Karpas-422 (cell line): ENCODE data around the gene LRRC1. TPM values are rescaled to one million over a fixed set of nuclear protein-coding genes. Genes with fewer than 3 reads are reported as not detected.

Experiments
- DNase-seq: peaks from one replicate; pipeline ENCODE4 v3.0.0-alpha.2; 2015
- H2AFZ ChIP-seq: fragments of 200-600 bp; sonication (generic); 2 replicates; pipeline ENCODE4 v1.6.1; 2014; ENCODE audit warnings: antibody characterized with exemption, low read length, mixed read lengths
- H3K27ac ChIP-seq: fragments of 200-600 bp; sonication (generic); 2 replicates; pipeline ENCODE4 v1.5.1; 2014; ENCODE audit warnings: mild to moderate bottlenecking, low read length, moderate library complexity
- H3K27me3 ChIP-seq: fragments of 200-600 bp; sonication (generic); 2 replicates; pipeline ENCODE4 v1.6.1; 2014; ENCODE audit warnings: low read length, mixed read lengths
- H3K36me3 ChIP-seq: fragments of 200-600 bp; sonication (generic); 2 replicates; pipeline ENCODE4 v1.6.1; 2014; ENCODE audit warnings: low read length, mixed read lengths; ENCODE audit not compliant: insufficient read depth
- H3K4me1 ChIP-seq: fragments of 200-600 bp; sonication (generic); 2 replicates; pipeline ENCODE4 v1.6.1; 2014; ENCODE audit warnings: mild to moderate bottlenecking, low read length, mixed read lengths
- H3K4me2 ChIP-seq: fragments of 200-600 bp; sonication (generic); 2 replicates; pipeline ENCODE4 v1.6.1; 2014; ENCODE audit warnings: low read length, low read depth, mild to moderate bottlenecking; ENCODE audit not compliant: poor library complexity, severe bottlenecking
- H3K4me3 ChIP-seq: fragments of 200-600 bp; sonication (generic); 2 replicates; pipeline ENCODE4 v1.5.1; 2014; ENCODE audit warnings: mild to moderate bottlenecking, antibody characterized with exemption, low read length, mixed read lengths
- H3K79me2 ChIP-seq: fragments of 200-600 bp; sonication (generic); 2 replicates; pipeline ENCODE4 v1.6.1; 2014; ENCODE audit warnings: mild to moderate bottlenecking, low read length, mixed read lengths
- H3K9ac ChIP-seq: fragments of 200-600 bp; sonication (generic); 2 replicates; pipeline ENCODE4 v1.6.0; 2014; ENCODE audit warnings: low read length
- H3K9me2 ChIP-seq: fragments of 200-600 bp; sonication (generic), shearing (Covaris generic); replicated peaks from 2 replicates; pipeline ENCODE4 v1.6.0; 2014; ENCODE audit warnings: mild to moderate bottlenecking, low read length, moderate library complexity; ENCODE audit not compliant: insufficient read depth
- H3K9me3 ChIP-seq: fragments of 300-700, 200-600 bp; sonication (generic); 2 replicates; pipeline ENCODE4 v1.6.1; 2014; ENCODE audit warnings: low read length, mixed read lengths
- H4K20me1 ChIP-seq: fragments of 200-600 bp; sonication (generic); 2 replicates; pipeline ENCODE4 v1.6.1; 2014; ENCODE audit warnings: mild to moderate bottlenecking, antibody characterized with exemption, low read length, low read depth; ENCODE audit not compliant: insufficient read depth
- total RNA-seq: library from RNA; depleted of rRNA; stranded (reverse); fragments of >200 nt; shearing (Covaris generic); gene quantifications from 2 replicates; pipeline ENCODE4 v1.2.3, GENCODE V29; 2014; ENCODE audit warnings: low replicate concordance

LRRC1 gene
- total RNA-seq, 1 experiment from 2014 or later, result 0.15 TPM

DNA sequence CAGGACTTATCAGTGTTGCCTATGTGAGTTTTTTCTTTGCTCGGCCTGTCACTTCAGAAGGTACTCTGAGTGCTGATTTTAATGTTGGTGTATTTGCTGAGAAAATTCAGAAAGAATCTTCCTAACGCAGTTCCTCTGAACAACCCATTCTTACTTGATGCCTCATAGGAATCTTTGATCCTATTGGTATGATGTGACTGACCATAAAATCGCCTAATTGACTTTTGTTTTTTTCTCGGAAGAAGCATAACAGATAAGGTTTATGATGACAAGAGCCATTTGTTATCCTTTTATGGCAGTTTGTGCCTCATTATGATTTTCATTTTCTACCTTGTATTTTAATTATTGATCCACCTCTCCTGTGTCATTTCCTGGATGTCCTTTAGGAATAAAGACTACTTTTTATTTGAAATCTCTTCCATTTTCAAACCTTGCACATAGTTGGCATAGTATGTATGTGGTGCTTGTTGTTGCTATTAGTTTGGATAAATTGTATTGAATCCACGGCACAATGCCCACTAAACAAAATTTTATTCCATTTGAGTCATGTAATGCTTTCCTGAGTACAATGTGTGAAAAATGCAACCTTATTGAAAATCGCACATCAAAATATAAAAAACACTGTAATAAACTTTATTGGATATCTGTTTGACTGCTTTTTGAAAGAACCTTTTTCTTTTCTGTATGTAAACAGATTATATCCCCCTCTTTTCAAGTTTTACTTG is 37.3 kb downstream of the LRRC1 start:
- no peaks in the 10 kb centered on the region for H3K36me3 ChIP-seq
- no peak overlapping the region for H2AFZ ChIP-seq
- no peaks in the 10 kb centered on the region for H3K9me3 ChIP-seq
- H3K9me2 ChIP-seq, result no peaks in the 10 kb centered on the region
- no peaks in the 10 kb centered on the region for H4K20me1 ChIP-seq
- H3K4me1 ChIP-seq, result no peaks in the 10 kb centered on the region
- DNase-seq, result no peak
- H3K4me2 ChIP-seq, result no peak overlapping the region
- H3K9ac ChIP-seq, result no peak overlapping the region
- no peak overlapping the region for H3K27ac ChIP-seq
- no peaks in the 10 kb centered on the region for H3K27me3 ChIP-seq
- no peak overlapping the region for H3K4me3 ChIP-seq
- H3K79me2 ChIP-seq, result no peaks in the 10 kb centered on the region

DNA sequence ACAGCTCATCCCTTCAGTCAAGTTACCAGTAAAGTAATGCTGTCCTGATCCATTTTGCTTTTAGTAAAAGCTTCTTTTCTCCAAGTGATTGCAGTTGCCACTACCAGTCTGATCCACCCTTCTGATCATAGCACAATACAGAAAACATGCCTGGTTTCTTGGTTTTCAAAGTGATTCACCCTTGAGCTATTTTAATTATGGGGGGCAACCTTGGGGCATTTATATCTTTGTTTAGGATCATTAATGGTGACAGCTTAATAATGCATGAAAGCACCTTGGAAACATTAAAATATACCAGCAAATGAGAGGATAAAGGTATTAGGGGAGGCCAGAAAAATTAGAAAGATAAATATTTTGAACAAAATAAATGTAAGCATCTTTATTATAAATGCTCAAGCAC is 38.4 kb downstream of the LRRC1 start:
- H3K4me1 ChIP-seq, result no peaks in the 10 kb centered on the region
- no peak overlapping the region for H3K9ac ChIP-seq
- H3K27me3 ChIP-seq, result no peaks in the 10 kb centered on the region
- no peaks in the 10 kb centered on the region for H3K36me3 ChIP-seq
- H4K20me1 ChIP-seq, result no peaks in the 10 kb centered on the region
- no peaks in the 10 kb centered on the region for H3K79me2 ChIP-seq
- no peak for DNase-seq
- no peaks in the 10 kb centered on the region for H3K9me3 ChIP-seq
- no peak overlapping the region for H3K4me2 ChIP-seq
- H3K4me3 ChIP-seq, result no peak overlapping the region
- H3K27ac ChIP-seq, result no peak overlapping the region
- no peaks in the 10 kb centered on the region for H3K9me2 ChIP-seq
- no peak overlapping the region for H2AFZ ChIP-seq

DNA sequence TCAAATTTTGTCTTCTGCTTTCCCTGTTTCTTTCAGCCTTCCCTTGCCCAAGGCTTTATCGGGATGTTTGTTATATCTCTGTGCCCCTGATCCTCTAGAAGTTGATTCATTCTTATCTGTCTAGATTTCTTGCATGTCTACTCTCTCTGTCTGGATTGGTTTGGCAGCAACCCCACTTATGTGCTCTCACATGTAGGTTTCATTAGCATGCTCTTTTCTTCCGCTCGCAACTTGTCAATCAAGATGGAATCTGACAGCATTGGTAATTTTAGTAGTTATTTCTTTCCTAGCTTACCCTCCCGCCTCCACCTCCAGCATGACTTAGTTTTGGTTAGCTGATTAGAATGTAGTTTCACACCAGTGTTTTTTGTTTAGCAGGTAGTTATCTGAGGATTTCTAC is 39.3 kb downstream of the LRRC1 start:
- Histone ChIP-seq H3K27me3 (no peaks in the 10 kb centered on the region), H3K27ac (no peak overlapping the region), H3K9me3 (no peaks in the 10 kb centered on the region), H3K79me2 (no peaks in the 10 kb centered on the region), H3K4me2 (no peak overlapping the region), H4K20me1 (no peaks in the 10 kb centered on the region), H3K9me2 (no peaks in the 10 kb centered on the region), H3K9ac (no peak overlapping the region), H2AFZ (no peak overlapping the region), H3K4me1 (no peaks in the 10 kb centered on the region), H3K4me3 (no peak overlapping the region), H3K36me3 (no peaks in the 10 kb centered on the region)
- DNase-seq, result no peak

DNA sequence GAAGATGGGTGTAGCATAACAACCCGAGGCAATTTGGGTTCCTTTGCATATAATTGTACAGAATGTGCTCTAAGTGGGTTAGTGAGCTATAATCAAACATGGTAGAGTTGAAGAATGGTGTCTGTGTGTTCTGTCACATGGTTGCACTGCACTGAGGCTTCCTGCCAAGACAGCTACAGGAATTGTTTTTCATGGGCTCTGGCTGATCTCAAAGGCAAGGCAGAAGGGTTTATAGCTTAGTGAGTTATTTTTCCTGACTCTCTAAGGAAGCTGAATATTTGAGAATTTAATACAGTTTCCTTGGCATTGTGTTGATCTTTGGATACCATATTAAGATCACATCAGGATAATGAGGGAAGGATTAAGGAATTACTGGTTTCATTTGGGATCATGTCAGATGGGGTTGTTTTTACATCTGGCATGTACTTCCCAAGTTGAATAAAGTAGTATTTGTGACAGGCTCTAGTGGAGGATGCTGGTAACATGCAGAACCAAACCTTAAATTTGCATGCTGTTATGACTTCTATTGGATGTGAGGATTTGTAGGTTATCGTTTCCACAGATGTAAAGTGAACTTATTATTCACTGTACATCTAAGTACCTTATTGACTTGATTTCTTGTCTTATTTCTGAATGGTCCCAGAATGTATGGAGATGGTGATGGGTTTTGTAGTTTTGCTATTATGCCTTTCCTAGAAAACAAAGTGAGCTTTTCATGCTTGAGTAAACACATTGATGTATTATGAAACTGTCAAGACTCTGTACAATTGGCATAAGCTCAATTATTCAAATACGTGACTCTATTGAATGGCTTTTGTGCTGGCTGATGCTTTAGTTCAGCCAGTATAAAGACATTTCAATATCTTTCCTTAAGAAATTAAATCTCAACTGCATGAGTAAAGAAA is 43.3 kb downstream of the LRRC1 start:
- Histone ChIP-seq H3K27me3 (no peaks in the 10 kb centered on the region), H3K9ac (no peak overlapping the region), H2AFZ (no peak overlapping the region), H3K79me2 (no peaks in the 10 kb centered on the region), H3K4me1 (no peaks in the 10 kb centered on the region), H3K9me3 (no peaks in the 10 kb centered on the region), H3K4me2 (no peak overlapping the region), H3K4me3 (no peak overlapping the region), H3K36me3 (no peaks in the 10 kb centered on the region), H3K9me2 (no peaks in the 10 kb centered on the region), H4K20me1 (no peaks in the 10 kb centered on the region), H3K27ac (no peak overlapping the region)
- DNase-seq, result no peak

DNA sequence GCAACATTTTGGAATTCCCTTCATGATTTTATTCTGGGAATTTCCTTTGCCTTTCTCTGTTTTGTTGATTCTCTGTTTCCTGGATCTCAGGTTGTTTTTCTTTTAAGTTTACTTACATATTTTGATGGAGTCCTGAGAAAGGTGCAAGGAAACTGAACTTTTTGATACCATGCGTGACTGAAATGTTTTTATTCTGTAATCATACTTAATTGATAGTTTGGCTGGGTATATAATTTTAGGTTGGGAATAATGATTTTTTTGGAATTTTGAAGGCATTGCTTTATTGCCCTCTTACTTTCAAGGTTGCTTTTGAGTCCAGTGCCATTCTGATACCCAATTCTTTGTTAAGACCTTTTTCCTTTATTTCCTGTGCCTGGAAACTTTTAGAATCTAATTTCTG is 45.2 kb downstream of the LRRC1 start:
- Histone ChIP-seq H3K4me3 (no peak overlapping the region), H3K27me3 (no peaks in the 10 kb centered on the region), H3K4me2 (no peak overlapping the region), H3K4me1 (no peaks in the 10 kb centered on the region), H4K20me1 (no peaks in the 10 kb centered on the region), H3K27ac (no peak overlapping the region), H3K36me3 (no peaks in the 10 kb centered on the region), H3K9me3 (no peaks in the 10 kb centered on the region), H3K9me2 (no peaks in the 10 kb centered on the region), H3K79me2 (no peaks in the 10 kb centered on the region), H3K9ac (no peak overlapping the region), H2AFZ (no peak overlapping the region)
- no peak for DNase-seq

DNA sequence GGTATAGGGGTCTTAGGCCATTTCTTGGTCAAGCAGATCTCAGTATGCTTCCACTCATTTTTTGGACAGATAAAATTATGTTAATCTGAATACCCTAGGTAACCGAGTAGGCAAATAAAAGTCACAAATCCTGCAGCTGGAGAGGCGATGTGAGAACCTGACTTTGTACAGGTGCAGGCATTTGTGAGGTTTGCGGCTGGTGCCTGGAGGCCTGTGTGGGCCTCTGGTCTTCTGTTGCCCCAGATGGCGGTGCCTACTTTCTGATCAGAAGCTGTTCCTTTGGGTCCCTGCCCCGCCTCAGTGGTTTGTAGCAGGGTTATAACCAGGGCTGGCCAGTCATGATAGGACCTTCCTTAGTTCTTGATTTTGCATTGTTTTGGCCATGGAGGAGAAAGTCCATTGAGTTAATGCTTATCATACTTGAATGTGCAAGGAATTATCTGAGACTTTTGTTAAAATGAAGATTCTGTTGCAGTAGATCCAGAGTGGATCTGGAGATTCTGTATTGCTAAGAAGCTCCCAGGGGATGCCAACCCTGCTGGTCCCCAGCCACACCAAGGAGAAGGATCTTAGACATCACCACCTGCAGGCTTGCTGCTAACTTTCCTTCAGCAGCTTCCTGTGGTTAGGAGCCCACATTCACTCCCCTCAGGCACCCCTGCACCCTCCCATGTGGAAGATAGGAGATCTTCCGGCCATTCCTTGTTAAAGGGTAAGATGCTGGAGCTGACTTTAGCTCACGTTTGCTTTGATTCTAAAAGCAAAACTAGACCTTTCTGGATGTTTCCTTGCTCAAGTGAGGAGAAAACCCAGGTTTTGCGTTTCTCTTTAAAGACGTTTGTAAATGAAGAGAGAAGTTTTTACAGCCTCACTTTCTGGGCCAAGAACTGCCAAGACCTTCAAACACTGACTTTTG is 50.7 kb downstream of the LRRC1 start:
- Histone ChIP-seq H3K27ac (no peak overlapping the region), H2AFZ (no peak overlapping the region), H3K4me2 (no peak overlapping the region), H4K20me1 (no peaks in the 10 kb centered on the region), H3K27me3 (no peaks in the 10 kb centered on the region), H3K4me1 (no peaks in the 10 kb centered on the region), H3K79me2 (no peaks in the 10 kb centered on the region), H3K36me3 (no peaks in the 10 kb centered on the region), H3K9ac (no peak overlapping the region), H3K9me2 (no peaks in the 10 kb centered on the region), H3K4me3 (no peak overlapping the region), H3K9me3 (no peaks in the 10 kb centered on the region)
- no peak for DNase-seq

DNA sequence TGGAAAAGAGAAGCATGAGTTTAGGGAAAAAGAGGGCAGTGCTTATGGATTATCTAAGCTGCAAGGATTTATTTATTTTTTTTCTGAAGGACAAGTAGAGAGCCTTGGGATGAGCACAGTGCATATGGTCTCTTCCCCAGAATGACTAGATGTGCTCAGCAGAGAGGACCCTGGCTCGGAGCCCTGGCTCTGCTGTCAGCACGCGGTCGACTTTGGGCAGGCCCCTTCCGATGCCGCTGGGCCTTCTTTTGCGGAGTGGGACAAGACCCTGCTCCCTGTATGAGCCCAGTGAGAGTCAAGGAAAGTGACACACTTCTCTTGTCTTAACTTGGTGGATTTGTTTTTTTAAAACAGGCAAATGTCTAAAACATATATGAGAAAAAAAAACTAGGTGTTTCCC is 51.4 kb downstream of the LRRC1 start:
- no peak overlapping the region for H3K9ac ChIP-seq
- no peaks in the 10 kb centered on the region for H4K20me1 ChIP-seq
- no peaks in the 10 kb centered on the region for H3K9me3 ChIP-seq
- no peaks in the 10 kb centered on the region for H3K36me3 ChIP-seq
- H3K79me2 ChIP-seq, result no peaks in the 10 kb centered on the region
- no peak overlapping the region for H3K4me3 ChIP-seq
- DNase-seq, result no peak
- H3K9me2 ChIP-seq, result no peaks in the 10 kb centered on the region
- H3K4me2 ChIP-seq, result no peak overlapping the region
- H3K27ac ChIP-seq, result no peak overlapping the region
- H3K27me3 ChIP-seq, result no peaks in the 10 kb centered on the region
- no peak overlapping the region for H2AFZ ChIP-seq
- no peaks in the 10 kb centered on the region for H3K4me1 ChIP-seq
